ENCODE results near the gene EXD3.
A peak's percentile ranks its signal among the peaks of the same experiment; 100 is the strongest.
"Not testable (repeated sequence)": the region's sequence is repeated elsewhere in the genome, so short reads cannot be mapped to it uniquely, and the experiment has no call there.

The EXD3 gene

GRCh38 chr9:137459152-137459600 is 36.2 kb upstream of the EXD3 start, which contains the start of gene NSMF:
Gene NSMF, minus strand, starts transcription at chr9:137459334. Its CDS starts 232 bp downstream, at chr9:137459102.
- peak; percentile 86 to 92 for DNase-seq (ENCODE audit: low read depth in 2 of 2, low spot score in 1 of 2)

- no peak for DNase-seq (ENCODE audit: low read depth in 2 of 2, low spot score in 1 of 2)
These were observed 35.5 kb upstream of the EXD3 start for GRCh38 chr9:137458194-137459151.

GRCh38 chr9:137457406-137458193 is 34.6 kb upstream of the EXD3 start:
- DNase-seq (ENCODE audit: low read depth in 2 of 2, low spot score in 1 of 2), result no peak

DNA sequence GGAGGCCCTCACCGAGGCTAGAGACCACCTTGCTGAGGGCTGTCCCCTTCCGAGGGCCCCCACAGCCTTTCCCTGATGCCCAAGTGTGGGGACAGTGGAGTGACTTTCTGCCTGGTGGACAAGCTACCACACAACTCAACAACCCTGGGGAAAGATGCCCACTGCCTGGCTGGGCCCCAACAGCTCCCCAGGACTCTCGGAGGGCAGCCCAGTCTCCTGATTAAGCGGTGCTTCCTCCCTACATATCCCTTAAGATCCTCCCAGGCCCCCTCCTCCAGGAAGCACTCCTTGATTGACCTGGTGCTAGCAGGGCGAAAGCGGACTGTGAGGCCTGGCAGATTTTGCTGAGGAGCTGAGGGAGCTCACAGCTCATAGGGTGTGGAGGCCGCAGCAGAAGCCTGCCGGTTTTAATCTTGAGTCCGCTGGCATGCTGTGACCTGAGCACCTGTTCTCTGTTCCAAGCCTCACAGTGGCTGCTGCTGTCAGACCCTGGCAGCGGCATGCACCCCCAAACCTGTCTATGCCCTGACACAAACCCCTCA is 34.0 kb upstream of the EXD3 start:
- no peak for DNase-seq (ENCODE audit: low read depth in 2 of 2, low spot score in 1 of 2)

DNA sequence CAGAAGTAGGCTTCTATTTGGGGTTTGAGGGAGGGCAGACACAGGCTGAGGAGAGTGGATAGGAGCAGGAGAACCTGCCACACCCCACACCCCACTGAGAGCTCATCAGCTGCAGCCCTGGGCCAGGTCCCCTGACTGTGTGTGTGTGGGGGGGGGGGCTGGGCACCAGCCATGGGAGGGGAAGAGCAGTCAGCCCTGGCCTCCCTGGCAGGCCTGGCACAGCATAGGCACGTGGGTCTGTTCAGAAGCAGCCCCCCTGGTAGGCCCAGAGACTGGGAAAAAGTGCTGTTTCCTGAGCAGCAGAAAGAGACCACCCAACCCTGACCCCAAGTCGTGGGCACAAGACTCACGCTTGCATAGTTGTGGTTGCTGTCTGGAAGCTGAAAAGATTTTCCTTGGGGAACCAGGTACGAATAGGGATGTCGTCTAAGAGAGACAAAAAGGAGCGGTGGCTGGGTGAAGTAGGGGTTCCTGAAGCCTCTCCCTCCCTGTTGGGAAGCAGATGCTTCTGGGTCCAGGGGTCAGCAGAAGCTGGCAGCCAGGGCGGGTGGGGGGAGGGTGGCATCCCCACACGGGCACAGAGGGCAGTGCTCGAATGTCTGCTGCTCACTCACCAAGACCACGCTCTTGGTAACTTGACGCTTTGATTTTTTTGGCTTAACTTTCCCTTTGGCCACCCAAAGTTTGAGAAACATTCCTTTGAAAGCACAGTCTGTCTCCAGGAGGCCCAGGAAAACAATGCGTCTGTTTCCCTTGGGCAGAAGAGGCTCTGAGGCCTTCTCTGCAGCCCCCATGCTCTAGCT is 33.3 kb upstream of the EXD3 start:
- no peak for DNase-seq (ENCODE audit: low read depth in 2 of 2, low spot score in 1 of 2)

GRCh38 chr9:137455359-137455991 is 32.5 kb upstream of the EXD3 start:
- no peak for DNase-seq (ENCODE audit: low read depth in 2 of 2, low spot score in 1 of 2)

DNA sequence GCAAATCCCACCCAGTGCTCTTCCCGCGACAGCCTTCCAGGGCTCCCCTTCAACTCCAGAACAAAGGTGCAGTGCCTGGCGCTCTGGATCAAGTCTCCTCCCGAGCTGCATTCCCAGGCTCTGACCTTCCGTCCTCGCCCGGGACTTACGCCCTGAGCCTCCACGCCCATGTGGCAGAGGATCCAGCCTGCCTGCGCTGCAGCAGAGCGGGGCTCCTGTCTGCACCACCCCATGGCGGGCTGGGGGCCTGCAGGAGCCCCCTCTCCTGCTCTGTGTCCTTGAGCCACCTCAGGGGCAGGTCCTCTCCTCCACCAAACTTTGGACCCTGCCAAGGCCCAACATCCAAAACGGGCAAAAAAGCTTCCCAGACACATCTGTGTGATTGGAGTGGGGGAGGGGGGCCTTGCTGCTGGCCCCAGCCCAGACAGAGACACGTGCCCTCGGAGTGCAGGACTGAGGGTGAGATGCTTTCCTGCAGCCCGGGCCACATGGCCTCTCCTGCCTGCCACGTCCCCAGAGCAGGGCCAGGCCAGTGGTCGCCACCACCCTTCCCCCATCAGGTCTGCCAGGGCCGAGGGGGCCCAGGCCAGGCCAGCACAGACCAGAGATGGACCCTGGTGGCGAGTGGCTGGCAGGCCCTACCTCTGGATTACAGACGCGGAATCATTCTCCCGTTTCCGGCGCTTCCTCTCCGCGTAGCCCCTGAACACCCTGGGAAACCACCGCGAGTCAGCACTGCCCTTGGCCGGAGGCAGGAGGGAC is 31.8 kb upstream of the EXD3 start:
- no peak for DNase-seq (ENCODE audit: low read depth in 2 of 2, low spot score in 1 of 2)

DNA sequence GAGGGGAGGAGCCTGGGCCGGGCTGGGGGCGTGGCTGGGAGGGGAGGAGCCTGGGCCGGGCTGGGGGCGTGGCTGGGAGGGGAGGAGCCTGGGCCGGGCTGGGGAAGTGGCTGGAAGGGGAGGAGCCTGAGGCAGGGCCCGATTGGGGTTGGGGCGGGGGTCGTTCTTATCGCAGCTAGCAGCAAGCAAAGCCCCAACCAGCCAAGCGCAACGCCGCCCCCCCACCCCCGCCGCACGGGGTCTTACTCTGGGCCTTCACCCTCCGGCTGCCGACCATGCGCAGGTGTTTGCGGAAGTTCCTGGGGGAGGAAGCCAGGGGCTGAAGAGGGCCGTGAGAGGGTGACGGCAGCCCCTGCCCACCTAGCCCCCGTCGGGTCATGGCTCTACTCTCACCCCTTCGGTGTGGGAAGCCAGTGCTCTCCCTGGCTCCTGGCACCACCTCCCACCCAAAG is 31.2 kb upstream of the EXD3 start:
- no peak for DNase-seq (ENCODE audit: low read depth in 2 of 2, low spot score in 1 of 2)

- DNase-seq (ENCODE audit: low read depth in 2 of 2, low spot score in 1 of 2), result no peak
These were observed 30.7 kb upstream of the EXD3 start for GRCh38 chr9:137453643-137454081.

DNA sequence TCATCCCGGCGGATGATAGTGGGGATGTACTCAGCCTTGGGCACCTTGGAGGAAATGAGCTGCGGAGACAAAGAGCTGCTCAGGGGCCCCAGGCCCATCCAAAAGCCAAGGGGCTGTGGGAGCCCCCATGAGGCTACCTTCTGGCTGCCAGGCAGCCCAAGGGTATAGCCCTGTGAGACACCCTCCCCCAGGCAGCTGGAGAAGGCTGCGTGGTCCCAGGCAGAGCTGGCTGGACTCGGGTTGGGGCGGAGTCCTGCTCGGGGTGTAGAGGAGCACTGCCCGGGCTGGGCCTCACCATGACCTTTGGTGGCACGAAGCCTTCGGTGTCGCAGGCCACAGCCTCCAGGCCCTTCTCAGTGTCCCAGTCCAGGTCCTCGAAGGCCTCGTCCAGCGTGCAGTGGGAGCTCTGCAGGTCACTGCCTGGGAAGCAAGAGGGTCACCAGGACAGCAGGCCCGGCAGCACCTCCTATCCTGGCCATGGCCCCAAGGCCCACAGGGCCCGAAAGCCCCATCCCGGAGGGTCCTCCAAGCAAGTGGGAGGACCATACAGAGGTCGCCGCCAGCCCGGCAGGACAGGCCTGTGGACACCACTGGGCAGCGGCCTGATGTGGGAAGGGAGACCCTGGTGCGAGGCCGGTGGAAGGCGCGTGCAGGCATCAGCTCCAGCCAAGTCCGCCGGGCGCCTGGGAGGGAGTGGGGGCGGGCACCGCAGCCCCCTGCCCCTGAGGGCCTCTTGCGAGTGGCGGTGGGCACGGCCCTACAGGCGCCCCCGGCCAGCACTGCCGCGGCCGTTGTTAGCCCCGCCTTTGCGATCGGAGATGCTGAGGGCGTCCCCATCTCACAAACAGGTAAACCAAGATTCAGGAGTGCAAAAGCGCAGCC is 30.0 kb upstream of the EXD3 start:
- no peak for DNase-seq (ENCODE audit: low read depth in 2 of 2, low spot score in 1 of 2)

DNA sequence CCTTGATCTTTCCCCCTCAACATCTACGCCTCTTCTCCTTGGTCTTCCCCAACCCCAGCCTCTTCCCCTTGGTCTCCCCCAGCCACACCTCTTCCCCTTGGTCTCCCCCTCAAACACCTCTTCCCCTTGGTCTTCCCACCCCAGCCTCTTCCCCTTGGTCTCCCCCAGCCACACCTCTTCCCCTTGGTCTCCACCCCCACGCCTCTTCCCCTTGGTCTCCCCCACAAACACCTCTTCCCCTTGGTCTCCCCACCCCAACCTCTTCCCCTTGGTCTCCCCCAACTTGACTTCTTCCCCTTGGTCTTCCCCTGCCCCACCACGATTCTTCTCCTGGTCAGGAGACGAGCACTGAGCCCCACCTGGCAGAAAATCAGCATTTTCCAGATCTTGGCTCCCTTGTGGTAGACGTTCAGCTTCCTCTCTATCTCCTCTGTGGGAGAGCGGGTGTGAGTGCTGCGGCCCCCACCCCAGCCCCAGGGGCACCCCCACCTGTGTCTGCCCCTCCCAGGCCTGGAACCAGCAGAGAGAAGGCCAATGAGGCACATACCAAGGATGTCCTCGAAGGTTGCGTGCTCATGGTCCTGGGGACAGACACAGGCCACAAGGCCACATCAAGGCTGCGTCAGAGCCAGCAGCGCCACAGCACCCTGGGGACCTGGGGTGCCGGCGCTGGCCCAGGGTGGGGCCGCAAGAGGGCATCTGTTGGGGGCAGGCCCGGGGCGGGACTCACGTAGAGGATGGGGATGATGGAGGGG is 29.2 kb upstream of the EXD3 start:
- no peak for DNase-seq (ENCODE audit: low read depth in 2 of 2, low spot score in 1 of 2)

DNA sequence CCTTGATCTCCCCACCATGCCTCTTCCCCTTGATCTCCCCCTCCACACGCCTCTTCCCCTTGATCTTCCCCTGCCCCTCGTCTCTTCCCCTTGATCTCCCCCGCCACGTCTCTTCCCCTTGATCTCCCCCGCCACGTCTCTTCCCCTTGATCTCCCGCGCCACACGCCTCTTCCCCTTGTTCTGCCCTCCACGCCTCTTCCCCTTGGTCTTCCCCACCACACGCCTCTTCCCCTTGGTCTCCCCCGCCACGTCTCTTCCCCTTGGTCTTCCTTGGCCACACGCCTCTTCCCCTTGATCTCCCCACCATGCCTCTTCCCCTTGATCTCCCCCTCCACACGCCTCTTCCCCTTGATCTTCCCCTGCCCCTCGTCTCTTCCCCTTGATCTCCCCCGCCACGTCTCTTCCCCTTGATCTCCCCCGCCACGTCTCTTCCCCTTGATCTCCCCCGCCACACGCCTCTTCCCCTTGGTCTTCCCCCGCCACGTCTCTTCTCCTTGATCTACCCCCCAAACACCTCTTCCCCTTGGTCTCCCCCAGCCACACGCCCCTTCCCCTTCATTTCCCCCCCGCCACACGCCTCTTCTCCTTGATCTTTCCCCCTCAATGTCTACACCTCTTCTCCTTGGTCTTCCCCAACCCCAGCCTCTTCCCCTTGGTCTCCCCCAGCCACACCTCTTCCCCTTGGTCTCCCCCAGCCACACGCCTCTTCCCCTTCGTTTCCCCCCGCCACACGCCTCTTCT is 28.5 kb upstream of the EXD3 start:
- not testable (repeated sequence) for DNase-seq (ENCODE audit: low read depth in 2 of 2, low spot score in 1 of 2)

GRCh38 chr9:137450539-137451222 is 27.7 kb upstream of the EXD3 start:
- peak in 1 of 2 donors; percentile 17 for DNase-seq (ENCODE audit: low read depth in 2 of 2, low spot score in 1 of 2)

DNA sequence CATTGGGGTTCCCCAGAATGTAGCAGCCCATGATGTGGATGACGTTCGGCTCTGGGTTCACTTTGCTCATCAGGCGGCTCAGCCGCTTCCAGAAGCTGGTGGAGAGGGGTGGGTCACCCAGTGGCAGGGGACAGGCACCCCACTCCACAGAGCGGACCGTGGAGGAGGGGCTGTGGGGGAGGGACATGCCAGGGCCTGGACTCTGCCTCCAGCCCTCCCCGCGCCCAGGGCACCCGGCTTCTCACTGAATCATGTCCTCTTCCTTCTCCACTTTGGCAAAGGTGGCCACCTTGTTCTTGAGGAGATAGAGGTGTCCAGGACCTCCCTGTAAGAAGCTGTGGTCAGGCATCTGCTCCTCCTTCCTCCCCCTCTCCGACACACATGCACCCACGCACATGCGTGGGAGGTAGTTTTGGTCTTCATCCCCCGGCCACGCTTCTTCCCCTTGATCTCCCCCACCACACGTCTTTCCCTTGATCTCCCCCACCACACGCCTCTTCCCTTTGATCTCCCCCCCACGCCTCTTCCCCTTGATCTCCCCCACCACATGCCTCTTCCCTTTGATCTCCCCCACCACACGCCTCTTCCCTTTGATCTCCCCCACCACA is 27.1 kb upstream of the EXD3 start:
- peak in 1 of 2 donors; percentile 24 for DNase-seq (ENCODE audit: low read depth in 2 of 2, low spot score in 1 of 2)

- no peak for DNase-seq (ENCODE audit: low read depth in 2 of 2, low spot score in 1 of 2)
These were observed 26.3 kb upstream of the EXD3 start for GRCh38 chr9:137449081-137449844.
